Lung (tissue), 12 donors: ENCODE measurements around the gene FRAT1. TPM values are rescaled to one million over a fixed set of nuclear protein-coding genes. Genes with fewer than 3 reads are reported as not detected.
A peak's percentile ranks its signal among the peaks of the same experiment; 100 is the strongest.
"Not testable (repeated sequence)": the region's sequence is repeated elsewhere in the genome, so short reads cannot be mapped to it uniquely, and the experiment has no call there.

Experiments used
- ATAC-seq: fragments of 200-7000 bp; cut with Tn5 transposase; one replicate; pipeline ENCODE4 v1.9.1; 2020; ENCODE audit warnings: moderate number of reproducible peaks; ENCODE audit not compliant: insufficient read depth, low FRiP score
- DNase-seq, 3 donors: peaks; one replicate each; pipeline ENCODE4 v3.0.0-alpha.2; 2013 to 2017
- H3K27ac ChIP-seq, 2 donors: one replicate each; pipeline ENCODE4 v1.5.1; 2013; ENCODE audit warnings: mild to moderate bottlenecking in 2 of 2, moderate library complexity in 2 of 2, control low read depth in 1 of 2, inconsistent platforms in 1 of 2, low read depth in 1 of 2, low read length in 1 of 2
- H3K27me3 ChIP-seq, 3 donors: one replicate each; pipeline ENCODE4 v1.5.1; 2013; ENCODE audit warnings: low read length in 2 of 3; ENCODE audit not compliant: control insufficient read depth in 3 of 3, insufficient read depth in 3 of 3
- H3K36me3 ChIP-seq, 4 donors: one replicate each; pipeline ENCODE4 v1.5.1; 2013; ENCODE audit warnings: low read length in 4 of 4, mild to moderate bottlenecking in 1 of 4, moderate library complexity in 1 of 4; ENCODE audit not compliant: control insufficient read depth in 4 of 4, insufficient read depth in 4 of 4
- H3K4me1 ChIP-seq, 5 donors: one replicate each; pipeline ENCODE4 v1.5.1; 2013; ENCODE audit warnings: low read length in 5 of 5, mild to moderate bottlenecking in 2 of 5, moderate library complexity in 1 of 5; ENCODE audit not compliant: control insufficient read depth in 5 of 5, insufficient read depth in 5 of 5
- H3K4me3 ChIP-seq: one replicate; pipeline ENCODE4 v1.5.1; 2013; ENCODE audit warnings: mild to moderate bottlenecking, control low read depth, moderate library complexity
- H3K9ac ChIP-seq, 2 donors: one replicate each; pipeline ENCODE4 v1.5.1; 2013; ENCODE audit warnings: low read length in 2 of 2, control low read depth in 1 of 2; ENCODE audit not compliant: insufficient read depth in 1 of 2
- H3K9me3 ChIP-seq, 4 donors: one replicate each; pipeline ENCODE4 v1.5.1; 2013; ENCODE audit warnings: low read length in 3 of 4, mild to moderate bottlenecking in 1 of 4, moderate library complexity in 1 of 4; ENCODE audit not compliant: control insufficient read depth in 4 of 4, insufficient read depth in 3 of 4
- WGBS, 2 donors: extraction: QIAGEN DNeasy Blood & Tissue Kit; methylation state at CpG; one replicate each; pipeline ENCODE4 v1.1.7; 2013; 5-methylcytosine and 5-hydroxymethylcytosine counted together
- polyA plus RNA-seq, 2 donors: library from polyadenylated mRNA; stranded (reverse); fragments of 200-250 nt; gene quantifications; one replicate each; pipeline ENCODE4 v1.2.1, GENCODE V29; 2013
- total RNA-seq, 2 donors: library from RNA; depleted of rRNA in 1 of 2; stranded (reverse); fragments of >200 nt in 1 of 2; gene quantifications; one replicate each; pipeline ENCODE4 v1.2.1, GENCODE V29; 2014 to 2021
- TF ChIP-seq, protein P1 (sequence below): IDR thresholded peaks from 2 replicates; pipeline ENCODE4 v1.5.1; 2012; ENCODE audit warnings: mild to moderate bottlenecking; ENCODE audit errors: control extremely low read depth, extremely low read depth
- donor health status: control.
- donor health status: control.
- donor health status: Bipolar disorder and iron deficiency.
- donor health status: healthy.
- donor health status: DM: yes; HTN: yes; CAD: no.

FRAT1 gene
- total and polyA plus RNA-seq, 4 donors = 2.3 to 14.3 (median 7.5) TPM

GRCh38 chr10:97338041-97338440 lies 19.0 kb downstream of the FRAT1 start:
- H3K27me3 ChIP-seq = peaks cover 0 to 15% (median 5%) of the 10 kb centered on the region in 3 donors
- 57 to 64% methylated on average over 5 of the region's 5 CpGs for WGBS, 2 donors
- H3K4me3 ChIP-seq = no peak overlapping the region
- H3K4me1 ChIP-seq = peaks cover 0 to 17% (median 2%) of the 10 kb centered on the region in 5 donors
- H3K9ac ChIP-seq = no peak overlapping the region
- TF ChIP-seq, protein P1, sequence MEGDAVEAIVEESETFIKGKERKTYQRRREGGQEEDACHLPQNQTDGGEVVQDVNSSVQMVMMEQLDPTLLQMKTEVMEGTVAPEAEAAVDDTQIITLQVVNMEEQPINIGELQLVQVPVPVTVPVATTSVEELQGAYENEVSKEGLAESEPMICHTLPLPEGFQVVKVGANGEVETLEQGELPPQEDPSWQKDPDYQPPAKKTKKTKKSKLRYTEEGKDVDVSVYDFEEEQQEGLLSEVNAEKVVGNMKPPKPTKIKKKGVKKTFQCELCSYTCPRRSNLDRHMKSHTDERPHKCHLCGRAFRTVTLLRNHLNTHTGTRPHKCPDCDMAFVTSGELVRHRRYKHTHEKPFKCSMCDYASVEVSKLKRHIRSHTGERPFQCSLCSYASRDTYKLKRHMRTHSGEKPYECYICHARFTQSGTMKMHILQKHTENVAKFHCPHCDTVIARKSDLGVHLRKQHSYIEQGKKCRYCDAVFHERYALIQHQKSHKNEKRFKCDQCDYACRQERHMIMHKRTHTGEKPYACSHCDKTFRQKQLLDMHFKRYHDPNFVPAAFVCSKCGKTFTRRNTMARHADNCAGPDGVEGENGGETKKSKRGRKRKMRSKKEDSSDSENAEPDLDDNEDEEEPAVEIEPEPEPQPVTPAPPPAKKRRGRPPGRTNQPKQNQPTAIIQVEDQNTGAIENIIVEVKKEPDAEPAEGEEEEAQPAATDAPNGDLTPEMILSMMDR = no peak
- H3K36me3 ChIP-seq = no peaks in the 10 kb centered on the region
- H3K9me3 ChIP-seq = no peaks in the 10 kb centered on the region
- H3K27ac ChIP-seq = no peak overlapping the region
- peak in 1 of 3 donors; percentile 26 for DNase-seq
- no peak for ATAC-seq

DNA sequence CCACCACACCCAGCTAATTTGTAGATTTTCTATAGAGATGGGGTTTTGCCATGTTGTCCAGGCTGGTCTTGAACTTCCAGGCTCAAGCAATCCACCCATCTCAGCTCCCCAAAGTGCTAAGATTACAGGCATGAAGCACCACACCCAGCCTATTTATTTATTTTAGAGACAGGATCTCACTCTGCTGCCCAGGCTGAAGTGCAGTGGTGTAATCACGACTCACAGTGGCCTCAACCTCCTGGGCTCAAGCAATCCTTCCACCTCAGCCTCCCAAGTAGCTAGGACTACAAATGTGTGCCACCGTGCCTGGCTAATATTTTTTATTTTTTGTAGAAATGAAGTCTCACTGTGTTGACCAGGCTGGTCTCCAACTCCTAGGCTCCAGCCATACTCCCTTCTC lies 22.3 kb downstream of the FRAT1 start:
- Histone ChIP-seq H3K9ac (no peak overlapping the region), H3K27me3 (peaks cover 0 to 10% (median 0%) of the 10 kb centered on the region in 3 donors), H3K4me1 (peaks cover 0 to 7% (median under 1%) of the 10 kb centered on the region in 5 donors), H3K4me3 (no peak overlapping the region), H3K27ac (no peak overlapping the region), H3K9me3 (no peaks in the 10 kb centered on the region), H3K36me3 (no peaks in the 10 kb centered on the region)
- no peak for ATAC-seq
- no peak for DNase-seq
- 72 to 89% methylated on average over 2 of the region's 2 CpGs for WGBS, 2 donors
- TF ChIP-seq, protein P1 = no peak

DNA sequence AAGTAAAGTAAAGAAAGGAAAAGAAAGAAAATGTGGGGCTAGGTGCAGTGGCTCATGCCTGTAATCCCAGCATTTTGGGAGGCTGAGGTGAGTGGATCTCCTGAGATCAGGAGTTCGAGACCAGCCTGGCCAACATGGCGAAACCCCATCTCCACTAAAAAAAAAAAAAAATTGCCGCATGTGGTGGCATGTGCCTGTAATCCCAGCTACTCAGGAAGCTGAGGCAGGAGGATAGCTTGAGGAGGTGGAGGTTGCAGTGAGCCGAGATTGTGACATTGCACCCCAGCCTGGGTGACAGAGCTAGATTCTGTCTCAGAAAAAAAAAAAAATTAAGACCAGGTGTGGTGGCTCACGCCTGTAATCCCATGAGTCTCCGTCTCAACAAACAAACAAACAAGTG lies 24.6 kb downstream of the FRAT1 start:
- H3K4me1 ChIP-seq, H3K9ac ChIP-seq, H3K9me3 ChIP-seq, H3K27ac ChIP-seq, H3K36me3 ChIP-seq, H3K4me3 ChIP-seq, H3K27me3 ChIP-seq, ATAC-seq, DNase-seq: not testable (repeated sequence)
- 48 to 86% methylated on average over 6 of the region's 6 CpGs for WGBS, 2 donors

- Histone ChIP-seq H3K36me3 (peaks cover 0 to 5% (median 2%) of the 10 kb centered on the region in 4 donors), H3K27me3 (no peaks in the 10 kb centered on the region), H3K27ac (no peak overlapping the region), H3K4me1 (no peaks in the 10 kb centered on the region), H3K9me3 (no peaks in the 10 kb centered on the region), H3K4me3 (no peak overlapping the region), H3K9ac (no peak overlapping the region)
- ATAC-seq (no peak), DNase-seq (no peak)
- 91 to 93% methylated on average over 4 of the region's 4 CpGs for WGBS, 2 donors
- TF ChIP-seq, protein P1 = no peak
These were observed 28.2 kb downstream of the FRAT1 start for GRCh38 chr10:97347317-97347716.
